Sigmoid colon (tissue), 7 donors: ENCODE results near the gene MLPH. TPM values are rescaled to one million over a fixed set of nuclear protein-coding genes. Genes with fewer than 3 reads are reported as not detected.

Source experiments
- DNase-seq: peaks from one replicate; pipeline ENCODE4 v3.0.0-alpha.2; 2019
- H3K27ac ChIP-seq, 4 donors: fragments of 200-600 bp; sonication (generic); one replicate each; pipeline ENCODE4 v1.5.1; 2016 to 2019; ENCODE audit warnings: mild to moderate bottlenecking in 1 of 4
- H3K27me3 ChIP-seq, 3 donors: fragments of 200-600 bp; sonication (generic); one replicate each; pipeline ENCODE4 v1.5.1; 2019; ENCODE audit warnings: mild to moderate bottlenecking in 1 of 3
- H3K36me3 ChIP-seq, 4 donors: fragments of 200-600 bp; sonication (generic); one replicate each; pipeline ENCODE4 v1.5.1; 2016 to 2019
- H3K4me1 ChIP-seq, 4 donors: fragments of 200-600 bp; sonication (generic); one replicate each; pipeline ENCODE4 v1.5.1; 2017 to 2019
- H3K4me3 ChIP-seq, 4 donors: fragments of 200-600 bp; sonication (generic); one replicate each; pipeline ENCODE4 v1.5.1; 2017 to 2019; ENCODE audit warnings: mild to moderate bottlenecking in 2 of 4, moderate library complexity in 1 of 4
- H3K9me3 ChIP-seq, 4 donors: fragments of 200-600 bp in 3 of 4; sonication (generic) in 3 of 4; one replicate each; pipeline versions ENCODE4 v1.5.1 to v1.6.1; 2013 to 2019
- EP300 ChIP-seq, 4 donors: sonication (generic); formaldehyde crosslinking; IDR thresholded peaks; one replicate each; pipeline ENCODE4 v1.6.1; 2017; ENCODE audit warnings: antibody characterized with exemption in 4 of 4
- POLR2A ChIP-seq, 2 donors: fragments of 450-650 bp; IDR thresholded peaks; one replicate each; pipeline ENCODE4 v1.6.1; 2016; ENCODE audit warnings: antibody characterized with exemption in 2 of 2, mild to moderate bottlenecking in 2 of 2, moderate library complexity in 2 of 2
- POLR2AphosphoS5 ChIP-seq, 4 donors: sonication (generic); formaldehyde crosslinking; IDR thresholded peaks; one replicate each; pipeline ENCODE4 v1.6.1; 2017; ENCODE audit warnings: antibody characterized with exemption in 4 of 4
- WGBS, 2 donors: extraction: QIAGEN DNeasy Blood & Tissue Kit; methylation state at CpG; one replicate each; pipeline ENCODE4 v1.1.7; 2013; 5-methylcytosine and 5-hydroxymethylcytosine counted together
- intact Hi-C: fragments of 100-400 bp; cut with DNase I; formaldehyde crosslinking; loops from one replicate; pipeline ENCODE4 v1.15.1; 2023
- polyA plus RNA-seq, 3 donors: library from polyadenylated mRNA; stranded (reverse); fragments of 200-250 nt; gene quantifications; one replicate each; pipeline ENCODE4 v1.2.3, GENCODE V29; 2013
- total RNA-seq, 4 donors: library from RNA; depleted of rRNA; stranded (reverse); fragments of >200 nt; gene quantifications; one replicate each; pipeline ENCODE4 v1.1.0, GENCODE V29; 2016
- TF ChIP-seq, protein P1 (sequence below), 4 experiments: fragments of 450-650 bp in 3 of 4; fragments of 200-600 bp in 1 of 4; IDR thresholded peaks; one replicate each; pipeline ENCODE4 v1.5.1; 2016 to 2019; ENCODE audit warnings: antibody characterized with exemption in 4 of 4, mild to moderate bottlenecking in 3 of 4, moderate library complexity in 2 of 4
- donor health status: healthy with polysubstance abuse.
- donor health status: Bipolar disorder and iron deficiency.
- donor health status: healthy.

The MLPH gene
- total and polyA plus RNA-seq, 7 donors = 1.8 to 79.3 (median 21.9) TPM

DNA sequence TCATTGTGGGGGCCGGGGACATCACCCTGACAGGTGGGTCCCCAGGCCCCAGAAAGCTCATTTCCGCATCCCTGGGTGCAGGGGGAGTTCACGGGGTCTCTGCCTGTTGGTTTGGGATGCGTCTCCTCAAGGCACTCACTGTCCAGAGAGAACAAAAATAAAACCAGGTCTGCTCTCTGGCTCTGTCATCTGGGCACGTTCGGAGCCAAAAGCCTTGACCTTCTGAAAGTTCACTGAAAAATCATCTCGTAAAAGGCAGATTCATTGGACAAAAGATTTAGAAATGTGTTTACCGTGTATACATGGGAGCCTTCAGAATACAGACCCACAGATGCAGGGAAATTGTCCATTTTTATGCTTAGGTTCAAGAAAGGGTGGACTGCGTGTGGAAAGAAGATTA, 26.6 kb downstream of the MLPH start:
- Histone ChIP-seq H3K27me3 (no peaks in the 10 kb centered on the region), H3K4me3 (no peak overlapping the region), H3K4me1 (peaks cover 0 to 17% (median 12%) of the 10 kb centered on the region in 4 donors), H3K9me3 (no peaks in the 10 kb centered on the region), H3K36me3 (no peaks in the 10 kb centered on the region), H3K27ac (peak overlapping the region in 1 of 4 donors; percentile 1)
- no peak for TF ChIP-seq EP300 (IDR thresholded peaks at IDR 0.05)
- TF ChIP-seq POLR2A (IDR thresholded peaks at IDR 0.05) = no peak
- TF ChIP-seq, protein P1, sequence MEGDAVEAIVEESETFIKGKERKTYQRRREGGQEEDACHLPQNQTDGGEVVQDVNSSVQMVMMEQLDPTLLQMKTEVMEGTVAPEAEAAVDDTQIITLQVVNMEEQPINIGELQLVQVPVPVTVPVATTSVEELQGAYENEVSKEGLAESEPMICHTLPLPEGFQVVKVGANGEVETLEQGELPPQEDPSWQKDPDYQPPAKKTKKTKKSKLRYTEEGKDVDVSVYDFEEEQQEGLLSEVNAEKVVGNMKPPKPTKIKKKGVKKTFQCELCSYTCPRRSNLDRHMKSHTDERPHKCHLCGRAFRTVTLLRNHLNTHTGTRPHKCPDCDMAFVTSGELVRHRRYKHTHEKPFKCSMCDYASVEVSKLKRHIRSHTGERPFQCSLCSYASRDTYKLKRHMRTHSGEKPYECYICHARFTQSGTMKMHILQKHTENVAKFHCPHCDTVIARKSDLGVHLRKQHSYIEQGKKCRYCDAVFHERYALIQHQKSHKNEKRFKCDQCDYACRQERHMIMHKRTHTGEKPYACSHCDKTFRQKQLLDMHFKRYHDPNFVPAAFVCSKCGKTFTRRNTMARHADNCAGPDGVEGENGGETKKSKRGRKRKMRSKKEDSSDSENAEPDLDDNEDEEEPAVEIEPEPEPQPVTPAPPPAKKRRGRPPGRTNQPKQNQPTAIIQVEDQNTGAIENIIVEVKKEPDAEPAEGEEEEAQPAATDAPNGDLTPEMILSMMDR (IDR thresholded peaks at IDR 0.05) = no peak
- TF ChIP-seq POLR2AphosphoS5 (IDR thresholded peaks at IDR 0.05) = no peak
- intact Hi-C loops = loop anchor here (2.0 kb wide), 2 partner anchors 47 to 231 kb away; no protein-coding TSS in a partner anchor
- no peak for DNase-seq
- 88 to 92% methylated on average over 9 of the region's 9 CpGs for WGBS, 2 donors

DNA sequence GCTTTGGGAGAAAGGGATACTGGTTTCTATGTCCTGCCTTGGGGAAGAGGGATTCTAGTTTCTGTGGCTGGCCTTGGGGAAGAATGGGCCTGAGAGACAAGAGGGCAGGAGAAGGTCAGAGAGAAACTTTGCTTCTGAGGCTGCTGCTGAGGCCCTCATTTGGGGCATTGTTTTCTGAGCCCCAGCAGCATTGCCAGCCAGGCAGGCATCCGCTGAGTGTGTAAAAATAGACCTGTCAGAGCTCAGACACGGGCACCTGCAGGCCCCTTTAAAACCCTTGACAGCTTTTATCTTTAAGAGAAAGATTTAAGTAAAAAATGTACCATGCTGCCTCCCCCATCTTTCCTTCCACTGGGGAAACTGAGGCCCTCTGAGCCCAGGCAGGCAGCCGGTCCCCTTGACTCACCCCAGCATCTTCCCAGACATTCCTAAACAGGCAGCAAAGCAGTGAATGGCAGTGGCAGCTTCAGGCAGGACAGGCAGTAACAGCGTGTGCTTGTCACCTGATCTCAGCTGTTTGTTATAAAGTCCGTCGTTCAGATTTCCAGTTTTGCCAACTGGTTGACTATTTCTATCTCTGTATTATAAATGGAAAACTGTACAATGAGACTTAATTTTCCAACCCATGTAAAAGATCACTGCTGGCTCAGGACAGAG, 27.6 kb downstream of the MLPH start:
- peak overlapping the region in 2 of 4 donors; percentile 1 to 7 for H3K27ac ChIP-seq
- no peak for TF ChIP-seq POLR2AphosphoS5 (IDR thresholded peaks at IDR 0.05)
- no peak for TF ChIP-seq POLR2A (IDR thresholded peaks at IDR 0.05)
- no peak for TF ChIP-seq EP300 (IDR thresholded peaks at IDR 0.05)
- TF ChIP-seq, protein P1 (IDR thresholded peaks at IDR 0.05) = no peak
- WGBS, 2 donors = 83 to 94% methylated on average over 6 of the region's 6 CpGs

DNA sequence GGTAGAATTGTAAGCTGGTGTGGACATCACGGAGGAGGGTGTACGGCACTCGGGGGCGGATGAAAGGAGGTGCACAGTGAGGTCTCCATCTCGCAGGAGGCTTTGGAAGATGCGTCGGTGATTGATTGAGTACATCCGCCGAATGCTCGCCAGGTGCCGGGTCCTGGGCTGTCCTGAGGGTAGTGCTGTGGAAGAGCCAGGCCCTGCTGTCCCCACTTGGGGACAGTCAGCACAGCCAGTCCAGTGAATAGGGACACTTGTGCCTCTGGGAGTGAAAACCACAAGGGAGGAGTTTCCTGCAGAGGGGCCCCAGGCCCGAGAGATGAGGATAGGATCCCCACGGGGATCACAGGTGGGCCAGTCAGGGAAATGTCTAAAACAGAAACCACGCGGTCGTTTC, 28.1 kb downstream of the MLPH start:
- 87 to 93% methylated on average over 16 of the region's 16 CpGs for WGBS, 2 donors
- no peak for DNase-seq
- Histone ChIP-seq H3K27me3 (no peaks in the 10 kb centered on the region), H3K27ac (no peak overlapping the region), H3K36me3 (no peaks in the 10 kb centered on the region), H3K4me1 (peaks cover 0 to 17% (median 12%) of the 10 kb centered on the region in 4 donors), H3K4me3 (no peak overlapping the region), H3K9me3 (no peaks in the 10 kb centered on the region)
- no peak for TF ChIP-seq EP300 (IDR thresholded peaks at IDR 0.05)
- TF ChIP-seq POLR2AphosphoS5 (IDR thresholded peaks at IDR 0.05) = no peak
- TF ChIP-seq, protein P1 (IDR thresholded peaks at IDR 0.05) = no peak
- no peak for TF ChIP-seq POLR2A (IDR thresholded peaks at IDR 0.05)
- intact Hi-C loops = no loop called here

More for the DNA sequence above, 27.6 kb downstream of the MLPH start:
- Histone ChIP-seq H3K4me1 (peaks cover 0 to 17% (median 12%) of the 10 kb centered on the region in 4 donors), H3K27me3 (no peaks in the 10 kb centered on the region), H3K4me3 (no peak overlapping the region), H3K9me3 (no peaks in the 10 kb centered on the region), H3K36me3 (no peaks in the 10 kb centered on the region)
- no peak for DNase-seq
- intact Hi-C loops = no loop called here

DNA sequence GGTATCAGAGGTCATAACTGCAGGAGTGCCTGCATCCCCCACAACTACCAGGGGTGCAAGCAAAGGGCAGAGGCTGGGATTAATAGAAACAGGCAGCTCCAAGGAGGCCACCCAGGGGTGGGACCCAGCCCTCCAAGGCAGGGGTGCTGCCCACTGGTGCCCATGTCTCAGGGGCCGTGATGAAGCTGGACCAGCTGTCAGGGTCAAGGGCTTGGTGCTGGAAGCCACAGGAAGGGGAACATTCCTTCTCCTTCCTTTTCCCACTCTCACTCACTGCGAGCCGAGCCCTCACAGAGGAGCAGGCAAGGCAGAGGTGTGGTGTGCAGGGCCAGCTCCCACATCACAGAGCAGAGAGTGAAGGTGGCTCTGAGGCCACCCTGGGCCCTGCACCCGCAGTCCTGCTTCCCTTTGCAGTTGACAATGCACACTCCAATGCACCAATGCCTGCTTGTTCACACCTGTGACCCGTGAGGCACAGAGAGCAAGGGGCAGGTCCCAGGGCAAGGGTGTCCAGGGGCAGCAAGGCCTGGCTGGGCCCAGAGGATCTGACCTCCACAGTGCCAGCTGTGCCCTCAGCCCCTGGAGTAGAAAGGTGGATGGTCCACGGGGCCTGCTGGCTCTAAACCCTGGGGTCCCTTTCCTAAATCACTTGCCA, 28.7 kb downstream of the MLPH start:
- DNase-seq = no peak
- Histone ChIP-seq H3K4me1 (peaks cover 0 to 17% (median 12%) of the 10 kb centered on the region in 4 donors), H3K36me3 (no peaks in the 10 kb centered on the region), H3K4me3 (no peak overlapping the region), H3K27me3 (no peaks in the 10 kb centered on the region), H3K9me3 (no peaks in the 10 kb centered on the region), H3K27ac (no peak overlapping the region)
- intact Hi-C loops = no loop called here
- WGBS, 2 donors = 89% methylated on average over 6 of the region's 6 CpGs
- no peak for TF ChIP-seq EP300 (IDR thresholded peaks at IDR 0.05)
- TF ChIP-seq, protein P1 (IDR thresholded peaks at IDR 0.05) = no peak
- no peak for TF ChIP-seq POLR2A (IDR thresholded peaks at IDR 0.05)
- TF ChIP-seq POLR2AphosphoS5 (IDR thresholded peaks at IDR 0.05) = no peak
